ENCODE measurements around the gene NUP43.

DNA sequence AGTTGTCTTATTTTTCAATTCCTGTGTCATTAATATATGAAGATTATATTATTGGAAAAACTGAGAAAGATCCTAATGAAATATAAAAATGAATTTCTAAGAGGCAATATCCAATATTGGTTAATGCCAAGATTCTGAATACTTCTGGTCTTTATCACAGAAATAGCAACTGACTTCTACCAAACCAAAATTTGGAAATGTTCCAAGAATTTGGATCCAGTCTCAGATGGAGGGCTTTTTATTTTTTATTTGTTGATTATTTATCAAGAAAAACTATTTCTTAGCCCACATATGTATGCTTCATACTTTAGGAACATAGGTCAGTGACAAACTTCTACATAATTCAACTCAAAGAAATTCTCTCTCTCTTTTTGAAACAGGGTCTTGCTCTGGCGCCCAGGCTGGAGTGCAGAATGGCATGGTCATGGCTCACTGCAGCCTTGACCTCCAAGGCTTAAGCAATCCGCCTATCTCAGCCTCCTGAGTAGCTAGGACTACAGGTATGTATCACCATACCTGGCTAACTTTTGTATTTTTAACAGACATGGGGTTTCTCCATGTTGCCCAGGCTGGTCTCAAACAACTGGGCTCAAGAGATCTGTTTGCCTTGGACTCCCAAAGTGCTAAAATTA, 13.1 kb downstream of the NUP43 start:
- no peak for TF ChIP-seq CTCF (IDR thresholded peaks at IDR 0.05)
- TF ChIP-seq POLR2A (IDR thresholded peaks at IDR 0.05): no peak

All from lower leg skin (tissue), 3 donors.